H9 (cell line): ENCODE measurements around the gene CHMP4B. TPM values are rescaled to one million over a fixed set of nuclear protein-coding genes. Genes with fewer than 3 reads are reported as not detected.

Experiments used
- DNase-seq: peaks from one replicate; pipeline ENCODE4 v3.0.0-alpha.2; 2017
- H2AFZ ChIP-seq: one replicate; pipeline ENCODE4 v1.6.1; 2013; ENCODE audit warnings: mild to moderate bottlenecking, low read length, control low read depth, moderate library complexity
- H2AK5ac ChIP-seq: 2 replicates; pipeline ENCODE4 v1.6.1; 2013; ENCODE audit warnings: low read length, control low read depth, mixed read lengths; ENCODE audit not compliant: insufficient read length
- H2BK120ac ChIP-seq: one replicate; pipeline ENCODE4 v1.6.1; 2013; ENCODE audit warnings: low read depth, mild to moderate bottlenecking, low read length, control low read depth, inconsistent platforms; ENCODE audit not compliant: poor library complexity, severe bottlenecking
- H2BK12ac ChIP-seq: 2 replicates; pipeline ENCODE4 v1.6.1; 2013; ENCODE audit warnings: low read length, control low read depth, mixed read lengths, low read depth; ENCODE audit not compliant: insufficient read length
- H2BK15ac ChIP-seq: 2 replicates; pipeline ENCODE4 v1.6.1; 2013; ENCODE audit warnings: low read depth, low read length, control low read depth
- H2BK20ac ChIP-seq: one replicate; pipeline ENCODE4 v1.6.1; 2013; ENCODE audit warnings: low read depth, mild to moderate bottlenecking, low read length, control low read depth, inconsistent platforms; ENCODE audit not compliant: poor library complexity, severe bottlenecking
- H2BK5ac ChIP-seq: 2 replicates; pipeline ENCODE4 v1.6.1; 2013; ENCODE audit warnings: low read length, control low read depth, mixed read lengths; ENCODE audit not compliant: insufficient read length
- H3K14ac ChIP-seq: 2 replicates; pipeline ENCODE4 v1.6.1; 2013; ENCODE audit warnings: low read length, control low read depth; ENCODE audit not compliant: insufficient read depth
- H3K18ac ChIP-seq: 2 replicates; pipeline ENCODE4 v1.6.1; 2013; ENCODE audit warnings: low read depth, mild to moderate bottlenecking, mixed read lengths, low read length, control low read depth; ENCODE audit not compliant: insufficient read length
- H3K23ac ChIP-seq: 2 replicates; pipeline ENCODE4 v1.6.1; 2013; ENCODE audit warnings: low read length, control low read depth, mixed read lengths, low read depth; ENCODE audit not compliant: insufficient read length
- H3K23me2 ChIP-seq: 2 replicates; pipeline ENCODE4 v1.6.1; 2013; ENCODE audit warnings: low read depth, mild to moderate bottlenecking, mixed read lengths, low read length, control low read depth; ENCODE audit not compliant: insufficient read length, poor library complexity, severe bottlenecking
- H3K27ac ChIP-seq: 2 replicates; pipeline ENCODE4 v1.5.1; 2013; ENCODE audit warnings: low read length, control low read depth, mixed read lengths, low read depth; ENCODE audit not compliant: insufficient read length
- H3K27me3 ChIP-seq: 2 replicates; pipeline ENCODE4 v1.6.1; 2013; ENCODE audit warnings: low read length, control low read depth, inconsistent platforms; ENCODE audit not compliant: insufficient read depth
- H3K4ac ChIP-seq: 2 replicates; pipeline ENCODE4 v1.6.1; 2013; ENCODE audit warnings: low read depth, mild to moderate bottlenecking, control low read depth, inconsistent platforms, low read length, moderate library complexity
- H3K4me1 ChIP-seq: 2 replicates; pipeline ENCODE4 v1.6.1; 2013; ENCODE audit warnings: low read length, control low read depth, inconsistent platforms; ENCODE audit not compliant: insufficient read depth
- H3K4me2 ChIP-seq: 2 replicates; pipeline ENCODE4 v1.6.1; 2013; ENCODE audit warnings: low read length, control low read depth, mixed read lengths; ENCODE audit not compliant: insufficient read length, insufficient read depth
- H3K56ac ChIP-seq: 2 replicates; pipeline ENCODE4 v1.6.1; 2013; ENCODE audit warnings: low read depth, mild to moderate bottlenecking, mixed read lengths, low read length, control low read depth; ENCODE audit not compliant: insufficient read length
- H3K79me1 ChIP-seq: 2 replicates; pipeline ENCODE4 v1.6.1; 2013; ENCODE audit warnings: low read depth, mild to moderate bottlenecking, moderate library complexity, low read length, control low read depth, inconsistent platforms; ENCODE audit not compliant: insufficient read depth, poor library complexity, severe bottlenecking
- H3K79me2 ChIP-seq: 2 replicates; pipeline ENCODE4 v1.6.1; 2013; ENCODE audit warnings: low read length, control low read depth, inconsistent platforms; ENCODE audit not compliant: insufficient read depth
- H3K9ac ChIP-seq: 2 replicates; pipeline ENCODE4 v1.6.1; 2013; ENCODE audit warnings: low read length, control low read depth, mixed read lengths; ENCODE audit not compliant: insufficient read length; ENCODE audit errors: extremely low read depth
- H3K9me3 ChIP-seq: one replicate; pipeline ENCODE4 v1.6.1; 2013; ENCODE audit warnings: low read depth, low read length, inconsistent platforms; ENCODE audit not compliant: control insufficient read depth
- H3T11ph ChIP-seq: one replicate; pipeline ENCODE4 v1.6.1; 2013; ENCODE audit warnings: mild to moderate bottlenecking, low read length, control low read depth, inconsistent platforms
- H4K20me1 ChIP-seq: one replicate; pipeline ENCODE4 v1.6.1; 2013; ENCODE audit not compliant: control insufficient read depth, insufficient read length, insufficient read depth
- H4K5ac ChIP-seq: 2 replicates; pipeline ENCODE4 v1.6.1; 2013; ENCODE audit warnings: low read depth, mild to moderate bottlenecking, mixed read lengths, low read length, control low read depth; ENCODE audit not compliant: insufficient read length
- H4K8ac ChIP-seq: replicated peaks from 2 replicates; pipeline ENCODE4 v1.6.1; 2013; ENCODE audit warnings: low read length, control low read depth, mixed read lengths, low read depth; ENCODE audit not compliant: insufficient read length
- H4K91ac ChIP-seq: 2 replicates; pipeline ENCODE4 v1.6.1; 2013; ENCODE audit warnings: low read depth, mild to moderate bottlenecking, moderate library complexity, mixed read lengths, low read length, control low read depth; ENCODE audit not compliant: insufficient read length
- H3K27ac Mint-ChIP-seq, 3 experiments: 2 replicates in 2 of 3; 3 replicates in 1 of 3; pipeline ENCODE4 v1.8.0; 2020 to 2021; ENCODE audit warnings: mixed read lengths in 3 of 3, mild to moderate bottlenecking in 1 of 3, moderate library complexity in 1 of 3
- H3K27me3 Mint-ChIP-seq: 2 replicates; pipeline ENCODE4 v1.8.0; 2021; ENCODE audit warnings: low read depth, mild to moderate bottlenecking, moderate library complexity, mixed read lengths
- H3K36me3 Mint-ChIP-seq, 3 experiments: 2 replicates in 2 of 3; 3 replicates in 1 of 3; pipeline ENCODE4 v1.8.0; 2020 to 2021; ENCODE audit warnings: low read depth in 3 of 3, mixed read lengths in 3 of 3; ENCODE audit not compliant: insufficient read depth in 1 of 3
- H3K4me1 Mint-ChIP-seq, 2 experiments: 2 replicates each; pipeline ENCODE4 v1.8.0; 2020; ENCODE audit warnings: mixed read lengths in 2 of 2
- H3K4me3 Mint-ChIP-seq, 2 experiments: 2 replicates in 1 of 2; 3 replicates in 1 of 2; pipeline ENCODE4 v1.8.0; 2020 to 2021; ENCODE audit warnings: mild to moderate bottlenecking in 2 of 2, mixed read lengths in 2 of 2, moderate library complexity in 1 of 2
- H3K9me3 Mint-ChIP-seq, 2 experiments: 2 replicates in 1 of 2; 3 replicates in 1 of 2; pipeline ENCODE4 v1.8.0; 2020; ENCODE audit warnings: mild to moderate bottlenecking in 2 of 2, mixed read lengths in 2 of 2, moderate library complexity in 1 of 2
- CTCF ChIP-seq: fragments of 200-600 bp; sonication (generic); conservative IDR thresholded peaks from 3 replicates; pipeline ENCODE4 v1.8.0; 2021; ENCODE audit warnings: antibody characterized with exemption, mild to moderate bottlenecking
- WGBS: extraction: QIAGEN DNeasy Blood & Tissue Kit; methylation state at CpG from one replicate; pipeline ENCODE4 v1.1.7; 2013; ENCODE audit warnings: missing lambda C conversion rate, low lambda C conversion rate, mixed read lengths; ENCODE audit not compliant: insufficient read length; ENCODE audit errors: extremely low coverage; 5-methylcytosine and 5-hydroxymethylcytosine counted together
- total RNA-seq: library from RNA; stranded (reverse); gene quantifications from 2 replicates; pipeline ENCODE4 v1.2.1, GENCODE V29; 2021

Gene CHMP4B
- total RNA-seq, 1 experiment from 2014 or later: 94.9 TPM

GRCh38 chr20:33857722-33858563 is 46.8 kb downstream of the CHMP4B start:
- Histone ChIP-seq H3K27me3 (no peaks in the 10 kb centered on the region), H3K23ac (no peak overlapping the region), H2BK120ac (no peak overlapping the region), H3K9me3 (no peaks in the 10 kb centered on the region), H2BK15ac (no peak overlapping the region), H3K4me1 (no peaks in the 10 kb centered on the region), H3K79me1 (no peaks in the 10 kb centered on the region), H3K79me2 (no peaks in the 10 kb centered on the region), H3K4ac (no peak overlapping the region), H3K23me2 (no peaks in the 10 kb centered on the region), H2AK5ac (no peak overlapping the region), H3K18ac (no peak overlapping the region), H2BK12ac (no peak overlapping the region), H3K14ac (no peak overlapping the region), H4K5ac (no peak overlapping the region), H4K91ac (no peak overlapping the region), H3K4me2 (no peak overlapping the region), H4K8ac (no peak overlapping the region), H3T11ph (no peak overlapping the region), H2AFZ (no peak overlapping the region), H3K27ac (no peak overlapping the region), H3K9ac (no peak overlapping the region), H2BK20ac (no peak overlapping the region), H2BK5ac (no peak overlapping the region), H3K56ac (no peak overlapping the region), H4K20me1 (no peaks in the 10 kb centered on the region)
- no peak for TF ChIP-seq CTCF
- Mint-ChIP-seq H3K36me3 (peaks cover 12 to 39% (median 18%) of the 10 kb centered on the region in 3 experiments), H3K9me3 (no peaks in the 10 kb centered on the region), H3K4me1 (peaks cover 10 to 16% of the 10 kb centered on the region in 2 experiments), H3K27ac (peak overlapping the region in 1 of 3 experiments; percentile 45; a peak in 1 of 7 replicates), H3K4me3 (no peak overlapping the region), H3K27me3 (no peaks in the 10 kb centered on the region)
- no peak for DNase-seq
- WGBS: no CpG with 5 or more reads among the region's 13 CpGs
